HUDEP-2 (cell line): ENCODE data around the gene CYB561D1.

Experiments
- DNase-seq, 76 experiments: peaks; one replicate each; lab custom pipeline; 2025; ENCODE audit not compliant: unreplicated experiment in 76 of 76; lab: John Stamatoyannopoulos, UW

Gene CYB561D1

DNA sequence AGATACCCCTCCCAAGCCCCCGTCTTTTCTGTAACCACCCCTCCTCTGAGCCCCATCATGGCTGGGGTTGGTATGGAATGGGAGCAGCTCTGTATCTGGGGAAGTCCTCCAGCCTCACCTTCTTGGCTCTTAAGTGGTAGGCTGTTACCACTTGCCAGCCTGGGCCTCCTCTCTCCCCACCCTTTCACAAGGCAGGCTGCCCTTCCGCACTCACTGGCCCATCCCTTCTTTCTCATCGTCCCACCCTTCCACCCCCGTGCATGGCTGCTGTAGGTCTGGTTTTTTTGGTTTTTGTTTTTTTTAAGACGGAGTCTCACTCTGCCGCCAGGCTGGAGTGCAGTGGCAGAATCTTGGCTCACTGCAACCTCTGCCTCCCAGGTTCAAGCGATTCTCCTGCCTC is 5.2 kb downstream of the CYB561D1 start:
- DNase-seq, result peak in 1 of 76 experiments; percentile 38

GRCh38 chr1:109499661-109500536 is 6.0 kb downstream of the CYB561D1 start:
- DNase-seq, result peak in 44 of 76 experiments; percentile 9 to 61 (median 35)

- no peak for DNase-seq
Observed at GRCh38 chr1:109500941-109501381, 7.1 kb downstream of the CYB561D1 start.

- peak in 2 of 76 experiments; percentile 14 to 25 for DNase-seq
Observed at GRCh38 chr1:109501644-109502363, 7.9 kb downstream of the CYB561D1 start.

DNA sequence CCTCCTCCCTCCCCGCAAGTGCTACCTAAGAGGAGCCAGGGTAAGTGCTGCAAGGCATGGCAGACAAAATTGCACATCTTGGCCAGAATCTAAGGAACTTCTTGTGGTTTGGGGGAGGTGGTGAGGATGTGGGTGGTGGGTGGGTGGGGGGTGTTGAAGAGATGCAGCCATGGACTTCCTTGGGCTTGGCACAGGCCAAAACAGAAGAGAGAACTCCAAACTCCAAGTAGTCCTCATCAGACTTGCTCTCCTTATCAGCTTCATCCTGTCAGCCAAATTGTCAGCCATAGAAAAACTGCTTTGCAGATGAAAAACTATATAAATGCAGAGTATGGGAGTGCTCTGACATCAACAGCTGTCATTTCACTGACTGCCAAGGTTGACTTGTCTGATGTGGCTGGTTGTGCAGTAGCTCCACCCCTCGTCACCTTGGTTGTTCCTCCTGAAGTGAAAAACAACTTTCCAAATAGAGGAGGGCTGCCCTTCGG is 8.5 kb downstream of the CYB561D1 start:
- peak in 3 of 76 experiments; percentile 4 to 22 (median 12) for DNase-seq

GRCh38 chr1:109503935-109504334 is 10.0 kb downstream of the CYB561D1 start:
- DNase-seq, result no peak

- no peak for DNase-seq
Observed at GRCh38 chr1:109504974-109505373, 11.1 kb downstream of the CYB561D1 start.

DNA sequence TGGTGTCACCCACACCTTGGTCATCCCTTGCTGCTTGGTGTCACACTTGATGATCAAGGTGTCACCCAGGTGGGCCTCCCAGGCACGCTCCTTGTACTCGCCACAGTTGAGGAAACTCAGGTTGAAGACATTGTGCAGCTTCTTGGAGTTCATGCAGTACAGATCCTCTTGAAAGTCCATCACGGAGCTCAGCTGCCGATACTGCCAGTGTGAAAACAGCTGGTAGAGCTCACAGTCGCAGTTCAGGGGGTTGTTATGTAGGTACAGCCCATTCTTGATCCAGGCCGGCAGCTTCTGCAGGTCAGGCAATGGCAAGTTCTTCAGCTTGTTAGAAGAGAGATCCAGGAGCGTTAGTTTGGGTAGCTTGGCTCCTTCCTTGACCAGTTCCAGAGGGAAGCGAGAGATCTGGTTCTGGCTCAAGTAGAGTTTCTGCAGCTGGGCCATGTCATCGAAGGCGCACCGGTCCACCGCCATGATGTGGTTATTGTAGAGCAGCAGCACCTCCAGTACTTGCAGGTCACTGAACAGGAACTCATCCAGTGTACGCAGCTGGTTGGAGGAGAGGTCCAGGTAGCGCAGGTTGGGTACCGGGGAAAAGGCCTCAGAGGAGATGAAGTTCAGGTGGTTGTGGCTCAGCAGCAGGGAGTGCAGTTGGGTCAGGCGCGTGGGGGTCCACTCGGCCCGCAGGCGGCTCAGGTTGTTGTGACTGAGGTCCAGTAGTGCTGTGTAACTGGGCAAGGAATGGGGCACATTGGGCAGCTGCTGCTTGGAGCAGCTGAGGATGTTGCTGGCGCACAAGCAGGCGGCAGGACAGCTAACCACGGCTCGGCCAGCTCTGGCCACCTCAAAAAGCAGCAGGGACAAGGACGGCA is 14.3 kb downstream of the CYB561D1 start:
- DNase-seq, result no peak

- no peak for DNase-seq
Observed at GRCh38 chr1:109508873-109509175, 14.9 kb downstream of the CYB561D1 start.

- peak in 25 of 76 experiments; percentile 7 to 42 (median 15) for DNase-seq
Observed at GRCh38 chr1:109509176-109510134, 15.6 kb downstream of the CYB561D1 start, which contains the start of gene AMIGO1. Gene AMIGO1 (minus strand): TSS chr1:109509727. CDS start chr1:109508912, 815 bp downstream.

- no peak for DNase-seq
Observed at GRCh38 chr1:109513110-109513710, 19.3 kb downstream of the CYB561D1 start.

DNA sequence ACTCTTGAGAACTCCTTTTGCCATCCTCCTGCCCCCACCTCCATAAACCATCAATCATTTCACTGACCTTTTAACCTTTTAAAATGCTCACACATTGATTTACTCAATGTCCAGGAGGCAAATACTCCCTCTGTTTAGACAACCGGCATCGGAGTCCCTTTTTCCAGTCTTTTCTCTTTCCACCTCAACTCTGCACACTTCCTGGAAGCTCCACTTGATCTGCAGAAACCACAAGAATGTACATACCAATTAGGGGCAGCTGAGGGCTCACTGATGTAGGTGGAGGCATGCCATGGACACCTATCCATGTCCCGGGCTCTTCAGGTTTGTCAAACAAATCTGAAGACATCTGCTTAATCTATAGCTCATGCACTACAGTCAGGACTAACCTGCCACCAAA is 21.0 kb downstream of the CYB561D1 start:
- no peak for DNase-seq

DNA sequence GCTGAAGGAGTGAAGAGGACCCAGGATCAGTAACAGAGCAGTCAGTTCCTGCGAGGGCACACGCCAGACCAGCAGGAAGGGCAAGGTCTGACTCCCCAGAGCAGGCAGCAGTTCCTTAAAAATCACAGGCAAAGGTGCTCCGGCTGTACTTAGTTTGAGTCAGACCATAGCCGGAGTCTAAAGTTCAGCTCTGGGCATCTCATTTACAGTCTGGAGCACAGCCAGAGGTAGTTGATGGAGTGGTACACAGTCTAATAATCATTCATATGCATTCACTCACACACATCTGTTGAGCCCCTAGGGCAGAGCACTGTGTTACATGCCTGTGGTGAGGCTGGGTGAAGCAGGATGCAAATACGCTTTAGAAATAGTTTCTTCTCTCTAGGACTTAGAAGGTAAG is 23.0 kb downstream of the CYB561D1 start:
- DNase-seq, result no peak

DNA sequence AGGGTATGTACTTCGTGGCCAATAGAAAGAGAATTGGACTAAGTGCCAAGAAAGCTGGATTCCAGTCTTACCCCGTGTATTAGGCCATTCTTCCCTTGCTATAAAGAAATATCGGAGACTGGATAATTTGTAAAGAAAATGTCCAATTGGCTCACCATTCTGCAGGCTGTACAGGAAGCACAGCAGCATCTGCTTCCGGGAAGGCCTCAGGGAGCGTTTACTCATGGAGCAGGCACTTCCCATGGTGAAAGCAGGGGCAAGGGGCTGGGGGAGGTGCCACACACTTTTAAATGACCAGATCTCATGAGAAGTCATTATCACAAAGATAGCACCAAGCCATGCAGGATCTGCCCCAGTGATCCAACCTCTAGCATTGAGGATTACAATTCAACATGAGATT is 23.4 kb downstream of the CYB561D1 start:
- no peak for DNase-seq

DNA sequence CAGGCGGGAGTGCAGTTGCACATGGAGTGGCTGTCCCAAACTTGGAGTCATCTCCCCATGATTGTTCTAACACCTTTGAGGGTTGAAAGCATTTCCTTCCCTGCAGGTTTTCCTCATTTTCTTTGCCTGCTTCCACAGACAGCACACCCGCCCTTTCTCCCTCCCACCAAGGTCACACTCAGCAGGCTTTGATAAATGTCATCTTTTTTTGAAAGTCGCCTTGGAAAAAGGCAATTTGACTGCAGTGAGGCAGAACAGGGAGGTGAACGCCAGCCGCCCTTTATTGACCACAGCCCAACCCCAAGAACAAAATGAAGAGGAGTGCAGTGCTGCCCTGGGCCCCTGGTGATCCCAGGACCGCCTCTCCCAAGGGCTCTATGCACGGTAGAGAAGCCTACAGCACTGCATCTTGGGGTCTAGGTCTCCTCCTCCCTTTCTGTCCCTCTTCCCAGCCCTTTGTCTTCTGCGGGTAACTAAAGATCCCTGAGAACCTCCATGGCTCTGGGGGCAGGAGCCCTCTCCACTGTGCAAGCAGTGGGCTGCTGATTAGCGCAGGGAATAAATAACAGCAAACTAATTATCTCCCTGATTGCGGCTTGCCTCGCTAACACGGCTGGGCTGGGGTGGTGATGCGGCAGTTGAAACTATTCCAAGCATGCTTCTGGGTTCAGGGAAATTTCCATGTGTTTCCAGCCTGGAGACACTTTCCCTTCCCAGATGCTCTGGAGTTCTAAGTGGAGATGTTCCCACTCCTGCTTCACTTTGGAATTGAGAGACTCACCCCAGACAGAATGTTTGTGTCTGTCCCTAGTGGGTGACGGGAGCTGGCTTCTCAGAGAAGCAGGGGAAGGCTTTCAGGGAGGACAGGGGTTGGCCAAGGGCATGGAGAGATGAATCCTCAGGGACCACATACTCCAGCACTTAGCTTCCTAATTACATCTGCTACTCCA is 27.4 kb downstream of the CYB561D1 start:
- no peak for DNase-seq

GRCh38 chr1:109522026-109522425 is 28.1 kb downstream of the CYB561D1 start:
- no peak for DNase-seq

GRCh38 chr1:109523706-109524105 is 29.8 kb downstream of the CYB561D1 start:
- no peak for DNase-seq
